ENCODE data around the gene NCOR1.

DNA sequence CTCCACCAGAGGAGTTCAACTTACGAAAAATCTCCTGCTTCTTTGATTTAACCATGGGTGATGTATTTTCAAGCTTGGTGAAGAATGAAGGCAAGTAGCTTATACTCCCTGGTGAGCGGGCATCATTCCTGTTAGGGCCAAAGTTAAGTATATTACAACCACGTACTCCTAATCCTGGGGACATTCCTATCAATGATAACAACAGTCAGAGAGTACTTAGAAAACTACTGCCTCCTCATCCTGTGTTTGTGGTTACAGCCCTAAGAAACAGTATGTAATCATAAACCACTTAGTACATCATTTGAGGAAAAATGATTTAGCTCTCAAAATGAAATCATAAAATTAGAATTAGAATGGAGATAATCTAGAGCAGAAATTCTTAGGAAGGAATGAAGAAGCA is 168.4 kb downstream of the NCOR1 start:
- TF ChIP-seq POLR2A (IDR thresholded peaks at IDR 0.05; ENCODE audit: low read length) (no peak), GATA1 (IDR thresholded peaks at IDR 0.05; ENCODE audit: low read depth, low read length) (no peak)

Data from erythroblast (primary cell).